WTC11 (cell line): Measurements from ENCODE around the gene SOCS3.

Source experiments
- ATF3 ChIP-seq: sonication (generic); formaldehyde crosslinking; conservative IDR thresholded peaks from 2 replicates; pipeline ENCODE4 v1.8.1; 2022; ENCODE audit warnings: mild to moderate bottlenecking, missing genetic modification reagents
- CREB1 ChIP-seq: sonication (generic); formaldehyde crosslinking; IDR thresholded peaks from 2 replicates; pipeline ENCODE4 v1.8.0; 2023; ENCODE audit warnings: mild to moderate bottlenecking, missing genetic modification reagents
- CREM ChIP-seq: sonication (generic); formaldehyde crosslinking; IDR thresholded peaks from 2 replicates; pipeline ENCODE4 v1.8.1; 2022; ENCODE audit warnings: mild to moderate bottlenecking, missing genetic modification reagents, moderate library complexity
- E2F4 ChIP-seq: sonication (generic); formaldehyde crosslinking; IDR thresholded peaks from 2 replicates; pipeline ENCODE4 v1.8.1; 2022; ENCODE audit warnings: low read depth, mild to moderate bottlenecking, moderate library complexity, missing genetic modification reagents, borderline replicate concordance
- FOXJ3 ChIP-seq: sonication (generic); formaldehyde crosslinking; IDR thresholded peaks from 2 replicates; pipeline ENCODE4 v1.9.0; 2021; ENCODE audit warnings: missing genetic modification reagents, mild to moderate bottlenecking, borderline replicate concordance
- JUN ChIP-seq: sonication (generic); formaldehyde crosslinking; IDR thresholded peaks from 2 replicates; pipeline ENCODE4 v1.8.0; 2023; ENCODE audit warnings: mild to moderate bottlenecking, missing genetic modification reagents
- MAX ChIP-seq: sonication (generic); formaldehyde crosslinking; IDR thresholded peaks from 2 replicates; pipeline ENCODE4 v1.8.0; 2022; ENCODE audit warnings: mild to moderate bottlenecking, missing genetic modification reagents
- SMAD3 ChIP-seq: sonication (generic); formaldehyde crosslinking; IDR thresholded peaks from 2 replicates; pipeline ENCODE4 v1.8.0; 2022; ENCODE audit warnings: missing genetic modification reagents, mild to moderate bottlenecking, borderline replicate concordance
- ZBTB21 ChIP-seq: sonication (generic); formaldehyde crosslinking; IDR thresholded peaks from 2 replicates; pipeline ENCODE4 v1.8.1; 2023; ENCODE audit warnings: mild to moderate bottlenecking, missing genetic modification reagents, borderline replicate concordance
- ZNF281 ChIP-seq: sonication (generic); formaldehyde crosslinking; IDR thresholded peaks from 2 replicates; pipeline ENCODE4 v1.8.0; 2023; ENCODE audit warnings: mild to moderate bottlenecking, missing genetic modification reagents
- ZNF512 ChIP-seq: sonication (generic); formaldehyde crosslinking; IDR thresholded peaks from 2 replicates; pipeline ENCODE4 v1.8.1; 2022; ENCODE audit warnings: missing genetic modification reagents, borderline replicate concordance
- TF ChIP-seq, protein P1 (sequence below): fragments of 200-600 bp; IDR thresholded peaks from 2 replicates; pipeline ENCODE4 v1.8.0; 2022; ENCODE audit warnings: antibody characterized with exemption
- TF ChIP-seq, protein P2 (sequence below): sonication (generic); formaldehyde crosslinking; IDR thresholded peaks from 2 replicates; pipeline ENCODE4 v1.8.0; 2023; ENCODE audit warnings: missing genetic modification reagents
- TF ChIP-seq, protein P3 (sequence below): sonication (generic); formaldehyde crosslinking; conservative IDR thresholded peaks from 2 replicates; pipeline ENCODE4 v1.8.1; 2023; ENCODE audit warnings: mild to moderate bottlenecking, low read depth, missing genetic modification reagents, moderate library complexity

GRCh38 chr17:78403822-78404221 is 43.9 kb upstream of the SOCS3 start:
- no peak for TF ChIP-seq CREB1 (CRISPR knock-in tag)
- TF ChIP-seq, protein P1, sequence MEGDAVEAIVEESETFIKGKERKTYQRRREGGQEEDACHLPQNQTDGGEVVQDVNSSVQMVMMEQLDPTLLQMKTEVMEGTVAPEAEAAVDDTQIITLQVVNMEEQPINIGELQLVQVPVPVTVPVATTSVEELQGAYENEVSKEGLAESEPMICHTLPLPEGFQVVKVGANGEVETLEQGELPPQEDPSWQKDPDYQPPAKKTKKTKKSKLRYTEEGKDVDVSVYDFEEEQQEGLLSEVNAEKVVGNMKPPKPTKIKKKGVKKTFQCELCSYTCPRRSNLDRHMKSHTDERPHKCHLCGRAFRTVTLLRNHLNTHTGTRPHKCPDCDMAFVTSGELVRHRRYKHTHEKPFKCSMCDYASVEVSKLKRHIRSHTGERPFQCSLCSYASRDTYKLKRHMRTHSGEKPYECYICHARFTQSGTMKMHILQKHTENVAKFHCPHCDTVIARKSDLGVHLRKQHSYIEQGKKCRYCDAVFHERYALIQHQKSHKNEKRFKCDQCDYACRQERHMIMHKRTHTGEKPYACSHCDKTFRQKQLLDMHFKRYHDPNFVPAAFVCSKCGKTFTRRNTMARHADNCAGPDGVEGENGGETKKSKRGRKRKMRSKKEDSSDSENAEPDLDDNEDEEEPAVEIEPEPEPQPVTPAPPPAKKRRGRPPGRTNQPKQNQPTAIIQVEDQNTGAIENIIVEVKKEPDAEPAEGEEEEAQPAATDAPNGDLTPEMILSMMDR = no peak
- no peak for TF ChIP-seq ZNF512 (CRISPR knock-in tag)
- TF ChIP-seq E2F4 = no peak
- TF ChIP-seq JUN = no peak
- TF ChIP-seq, protein P2, sequence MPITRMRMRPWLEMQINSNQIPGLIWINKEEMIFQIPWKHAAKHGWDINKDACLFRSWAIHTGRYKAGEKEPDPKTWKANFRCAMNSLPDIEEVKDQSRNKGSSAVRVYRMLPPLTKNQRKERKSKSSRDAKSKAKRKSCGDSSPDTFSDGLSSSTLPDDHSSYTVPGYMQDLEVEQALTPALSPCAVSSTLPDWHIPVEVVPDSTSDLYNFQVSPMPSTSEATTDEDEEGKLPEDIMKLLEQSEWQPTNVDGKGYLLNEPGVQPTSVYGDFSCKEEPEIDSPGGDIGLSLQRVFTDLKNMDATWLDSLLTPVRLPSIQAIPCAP (CRISPR knock-in tag) = no peak
- no peak for TF ChIP-seq ZBTB21 (CRISPR knock-in tag)
- TF ChIP-seq, protein P3, sequence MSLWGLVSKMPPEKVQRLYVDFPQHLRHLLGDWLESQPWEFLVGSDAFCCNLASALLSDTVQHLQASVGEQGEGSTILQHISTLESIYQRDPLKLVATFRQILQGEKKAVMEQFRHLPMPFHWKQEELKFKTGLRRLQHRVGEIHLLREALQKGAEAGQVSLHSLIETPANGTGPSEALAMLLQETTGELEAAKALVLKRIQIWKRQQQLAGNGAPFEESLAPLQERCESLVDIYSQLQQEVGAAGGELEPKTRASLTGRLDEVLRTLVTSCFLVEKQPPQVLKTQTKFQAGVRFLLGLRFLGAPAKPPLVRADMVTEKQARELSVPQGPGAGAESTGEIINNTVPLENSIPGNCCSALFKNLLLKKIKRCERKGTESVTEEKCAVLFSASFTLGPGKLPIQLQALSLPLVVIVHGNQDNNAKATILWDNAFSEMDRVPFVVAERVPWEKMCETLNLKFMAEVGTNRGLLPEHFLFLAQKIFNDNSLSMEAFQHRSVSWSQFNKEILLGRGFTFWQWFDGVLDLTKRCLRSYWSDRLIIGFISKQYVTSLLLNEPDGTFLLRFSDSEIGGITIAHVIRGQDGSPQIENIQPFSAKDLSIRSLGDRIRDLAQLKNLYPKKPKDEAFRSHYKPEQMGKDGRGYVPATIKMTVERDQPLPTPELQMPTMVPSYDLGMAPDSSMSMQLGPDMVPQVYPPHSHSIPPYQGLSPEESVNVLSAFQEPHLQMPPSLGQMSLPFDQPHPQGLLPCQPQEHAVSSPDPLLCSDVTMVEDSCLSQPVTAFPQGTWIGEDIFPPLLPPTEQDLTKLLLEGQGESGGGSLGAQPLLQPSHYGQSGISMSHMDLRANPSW (CRISPR knock-in tag) = no peak
- no peak for TF ChIP-seq FOXJ3
- TF ChIP-seq ATF3 (CRISPR knock-in tag) = no peak
- TF ChIP-seq MAX = no peak
- TF ChIP-seq CREM (CRISPR knock-in tag) = no peak
- no peak for TF ChIP-seq ZNF281 (CRISPR knock-in tag)
- TF ChIP-seq SMAD3 (CRISPR knock-in tag) = no peak
